Measurements from ENCODE around the gene ACSM2B. TPM values are rescaled to one million over a fixed set of nuclear protein-coding genes. Genes with fewer than 3 reads are reported as not detected.

ACSM2B gene
- total RNA-seq, 1 experiment from 2014 or later = 0.20 TPM

DNA sequence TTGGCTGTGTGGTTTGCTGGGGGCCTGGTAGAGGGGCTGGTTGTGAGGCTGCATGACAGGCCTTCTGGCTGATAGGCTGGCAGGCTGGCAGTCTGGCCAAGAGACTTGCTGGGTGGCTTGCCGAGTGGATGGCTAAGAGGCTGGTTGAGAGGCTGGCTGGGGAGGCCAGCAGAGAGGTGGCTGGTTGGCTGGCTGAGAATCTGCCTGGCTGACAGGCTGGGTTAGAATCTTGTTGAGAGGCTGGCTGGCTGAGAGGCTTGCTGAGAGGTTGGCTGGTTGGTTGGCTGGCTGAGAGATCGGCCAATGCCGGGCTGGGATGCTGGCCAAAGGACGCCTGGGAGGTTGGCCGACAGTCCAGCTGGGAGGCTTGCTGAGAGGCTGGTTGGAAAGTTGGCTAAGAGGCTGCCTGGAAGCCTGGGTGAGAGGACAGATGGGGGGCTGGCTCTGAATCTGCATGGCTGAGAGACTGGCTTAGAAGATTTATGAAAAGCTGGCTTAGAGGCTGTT is 35.9 kb upstream of the ACSM2B start:
- no peak overlapping the region; the same call in 1 of the 2 replicates for H3K27ac Mint-ChIP-seq
- CTCF ChIA-PET = no interaction called here
- H3K9me3 Mint-ChIP-seq = 0 out of 2 replicates have a peak, but pooled peaks cover 3% of the 10 kb centered on the region
- DNase-seq (ENCODE audit: low spot score) = no peak
- no peaks in the 10 kb centered on the region for H3K27me3 Mint-ChIP-seq (ENCODE audit: low read depth)
- POLR2A ChIA-PET = no interaction called here
- ATAC-seq = no peak
- TF ChIP-seq ZNF263 (CRISPR knock-in tag; IDR thresholded peaks at IDR 0.05; ENCODE audit: low read depth) (no peak), PRRX2 (CRISPR knock-in tag; IDR thresholded peaks at IDR 0.05) (no peak), NR3C1 (CRISPR knock-in tag; conservative IDR thresholded peaks at IDR 0.05; ENCODE audit: low read depth) (no peak), KAT7 (CRISPR knock-in tag; IDR thresholded peaks at IDR 0.05; ENCODE audit: borderline replicate concordance) (no peak), JAZF1 (CRISPR knock-in tag; IDR thresholded peaks at IDR 0.05) (no peak), GABPB1 (CRISPR knock-in tag; IDR thresholded peaks at IDR 0.05) (no peak), ELF4 (CRISPR knock-in tag; IDR thresholded peaks at IDR 0.05; ENCODE audit: low read depth) (no peak), NR1H2 (CRISPR knock-in tag; IDR thresholded peaks at IDR 0.05) (no peak), TEAD1 (CRISPR knock-in tag; IDR thresholded peaks at IDR 0.05) (no peak), ZBTB21 (CRISPR knock-in tag; IDR thresholded peaks at IDR 0.05; ENCODE audit: borderline replicate concordance) (no peak)
- TF ChIP-seq, protein P1, sequence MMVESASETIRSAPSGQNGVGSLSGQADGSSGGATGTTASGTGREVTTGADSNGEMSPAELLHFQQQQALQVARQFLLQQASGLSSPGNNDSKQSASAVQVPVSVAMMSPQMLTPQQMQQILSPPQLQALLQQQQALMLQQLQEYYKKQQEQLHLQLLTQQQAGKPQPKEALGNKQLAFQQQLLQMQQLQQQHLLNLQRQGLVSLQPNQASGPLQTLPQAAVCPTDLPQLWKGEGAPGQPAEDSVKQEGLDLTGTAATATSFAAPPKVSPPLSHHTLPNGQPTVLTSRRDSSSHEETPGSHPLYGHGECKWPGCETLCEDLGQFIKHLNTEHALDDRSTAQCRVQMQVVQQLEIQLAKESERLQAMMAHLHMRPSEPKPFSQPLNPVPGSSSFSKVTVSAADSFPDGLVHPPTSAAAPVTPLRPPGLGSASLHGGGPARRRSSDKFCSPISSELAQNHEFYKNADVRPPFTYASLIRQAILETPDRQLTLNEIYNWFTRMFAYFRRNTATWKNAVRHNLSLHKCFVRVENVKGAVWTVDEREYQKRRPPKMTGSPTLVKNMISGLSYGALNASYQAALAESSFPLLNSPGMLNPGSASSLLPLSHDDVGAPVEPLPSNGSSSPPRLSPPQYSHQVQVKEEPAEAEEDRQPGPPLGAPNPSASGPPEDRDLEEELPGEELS (CRISPR knock-in tag; IDR thresholded peaks at IDR 0.05) = no peak
- TF ChIP-seq, protein P2, sequence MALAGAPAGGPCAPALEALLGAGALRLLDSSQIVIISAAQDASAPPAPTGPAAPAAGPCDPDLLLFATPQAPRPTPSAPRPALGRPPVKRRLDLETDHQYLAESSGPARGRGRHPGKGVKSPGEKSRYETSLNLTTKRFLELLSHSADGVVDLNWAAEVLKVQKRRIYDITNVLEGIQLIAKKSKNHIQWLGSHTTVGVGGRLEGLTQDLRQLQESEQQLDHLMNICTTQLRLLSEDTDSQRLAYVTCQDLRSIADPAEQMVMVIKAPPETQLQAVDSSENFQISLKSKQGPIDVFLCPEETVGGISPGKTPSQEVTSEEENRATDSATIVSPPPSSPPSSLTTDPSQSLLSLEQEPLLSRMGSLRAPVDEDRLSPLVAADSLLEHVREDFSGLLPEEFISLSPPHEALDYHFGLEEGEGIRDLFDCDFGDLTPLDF (CRISPR knock-in tag; IDR thresholded peaks at IDR 0.05) = no peak
- TF ChIP-seq, protein P3, sequence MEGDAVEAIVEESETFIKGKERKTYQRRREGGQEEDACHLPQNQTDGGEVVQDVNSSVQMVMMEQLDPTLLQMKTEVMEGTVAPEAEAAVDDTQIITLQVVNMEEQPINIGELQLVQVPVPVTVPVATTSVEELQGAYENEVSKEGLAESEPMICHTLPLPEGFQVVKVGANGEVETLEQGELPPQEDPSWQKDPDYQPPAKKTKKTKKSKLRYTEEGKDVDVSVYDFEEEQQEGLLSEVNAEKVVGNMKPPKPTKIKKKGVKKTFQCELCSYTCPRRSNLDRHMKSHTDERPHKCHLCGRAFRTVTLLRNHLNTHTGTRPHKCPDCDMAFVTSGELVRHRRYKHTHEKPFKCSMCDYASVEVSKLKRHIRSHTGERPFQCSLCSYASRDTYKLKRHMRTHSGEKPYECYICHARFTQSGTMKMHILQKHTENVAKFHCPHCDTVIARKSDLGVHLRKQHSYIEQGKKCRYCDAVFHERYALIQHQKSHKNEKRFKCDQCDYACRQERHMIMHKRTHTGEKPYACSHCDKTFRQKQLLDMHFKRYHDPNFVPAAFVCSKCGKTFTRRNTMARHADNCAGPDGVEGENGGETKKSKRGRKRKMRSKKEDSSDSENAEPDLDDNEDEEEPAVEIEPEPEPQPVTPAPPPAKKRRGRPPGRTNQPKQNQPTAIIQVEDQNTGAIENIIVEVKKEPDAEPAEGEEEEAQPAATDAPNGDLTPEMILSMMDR (IDR thresholded peaks at IDR 0.05) = no peak
- TF ChIP-seq, protein P4, sequence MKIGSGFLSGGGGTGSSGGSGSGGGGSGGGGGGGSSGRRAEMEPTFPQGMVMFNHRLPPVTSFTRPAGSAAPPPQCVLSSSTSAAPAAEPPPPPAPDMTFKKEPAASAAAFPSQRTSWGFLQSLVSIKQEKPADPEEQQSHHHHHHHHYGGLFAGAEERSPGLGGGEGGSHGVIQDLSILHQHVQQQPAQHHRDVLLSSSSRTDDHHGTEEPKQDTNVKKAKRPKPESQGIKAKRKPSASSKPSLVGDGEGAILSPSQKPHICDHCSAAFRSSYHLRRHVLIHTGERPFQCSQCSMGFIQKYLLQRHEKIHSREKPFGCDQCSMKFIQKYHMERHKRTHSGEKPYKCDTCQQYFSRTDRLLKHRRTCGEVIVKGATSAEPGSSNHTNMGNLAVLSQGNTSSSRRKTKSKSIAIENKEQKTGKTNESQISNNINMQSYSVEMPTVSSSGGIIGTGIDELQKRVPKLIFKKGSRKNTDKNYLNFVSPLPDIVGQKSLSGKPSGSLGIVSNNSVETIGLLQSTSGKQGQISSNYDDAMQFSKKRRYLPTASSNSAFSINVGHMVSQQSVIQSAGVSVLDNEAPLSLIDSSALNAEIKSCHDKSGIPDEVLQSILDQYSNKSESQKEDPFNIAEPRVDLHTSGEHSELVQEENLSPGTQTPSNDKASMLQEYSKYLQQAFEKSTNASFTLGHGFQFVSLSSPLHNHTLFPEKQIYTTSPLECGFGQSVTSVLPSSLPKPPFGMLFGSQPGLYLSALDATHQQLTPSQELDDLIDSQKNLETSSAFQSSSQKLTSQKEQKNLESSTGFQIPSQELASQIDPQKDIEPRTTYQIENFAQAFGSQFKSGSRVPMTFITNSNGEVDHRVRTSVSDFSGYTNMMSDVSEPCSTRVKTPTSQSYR (CRISPR knock-in tag; IDR thresholded peaks at IDR 0.05) = no peak
- H3K36me3 Mint-ChIP-seq = no peaks in the 10 kb centered on the region
- peaks cover 10% of the 10 kb centered on the region for H3K4me1 Mint-ChIP-seq
- H3K4me3 Mint-ChIP-seq = no peak overlapping the region

DNA sequence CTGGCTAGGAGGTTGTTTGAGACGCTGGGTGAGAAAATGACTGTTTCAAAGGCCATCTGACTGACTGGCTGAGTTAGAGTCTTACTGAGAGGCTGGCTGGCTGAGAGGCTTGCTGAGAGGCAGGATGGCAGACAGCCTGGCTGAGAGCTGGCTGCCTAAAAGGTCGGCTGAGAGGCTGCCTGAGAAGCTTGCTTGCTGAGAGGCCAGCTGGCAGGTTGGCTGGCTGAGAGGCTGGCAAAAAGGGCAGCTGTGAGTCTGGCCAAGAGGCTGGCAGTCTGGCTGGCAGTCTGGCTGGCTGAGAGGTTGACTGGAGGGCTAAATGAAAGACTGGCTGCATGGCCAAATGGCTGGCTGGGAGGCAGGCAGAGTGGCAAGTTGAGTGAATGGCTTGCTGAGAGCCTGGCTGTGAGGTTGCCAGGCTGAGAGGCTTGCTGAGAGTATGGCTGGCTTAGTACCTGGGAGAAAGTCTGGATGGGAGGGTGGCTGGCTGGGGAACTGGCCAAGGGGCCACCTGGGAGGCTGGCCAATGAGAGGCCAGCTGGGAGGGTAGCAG is 35.3 kb upstream of the ACSM2B start:
- Mint-ChIP-seq H3K4me1 (peaks cover 10% of the 10 kb centered on the region), H3K9me3 (0 out of 2 replicates have a peak, but pooled peaks cover 7% of the 10 kb centered on the region), H3K27me3 (ENCODE audit: low read depth) (no peaks in the 10 kb centered on the region), H3K27ac (no peak overlapping the region), H3K36me3 (no peaks in the 10 kb centered on the region), H3K4me3 (no peak overlapping the region)
- ATAC-seq = no peak
- ChIA-PET POLR2A (no interaction called here), CTCF (interaction anchor here (1.4 kb wide), 1 partner anchor 164 kb away, joined by 3 read pairs; no protein-coding TSS in a partner anchor)
- no peak for DNase-seq (ENCODE audit: low spot score)
- TF ChIP-seq ZNF396 (CRISPR knock-in tag; IDR thresholded peaks at IDR 0.05; ENCODE audit: borderline replicate concordance) (no peak), SMAD3 (CRISPR knock-in tag; IDR thresholded peaks at IDR 0.05; ENCODE audit: borderline replicate concordance) (no peak), RORB (CRISPR knock-in tag; IDR thresholded peaks at IDR 0.05) (no peak), ZNF416 (CRISPR knock-in tag; IDR thresholded peaks at IDR 0.05) (no peak), NR3C1 (CRISPR knock-in tag; conservative IDR thresholded peaks at IDR 0.05; ENCODE audit: low read depth) (no peak), FOXK1 (CRISPR knock-in tag; IDR thresholded peaks at IDR 0.05) (no peak)
- TF ChIP-seq, protein P1 (CRISPR knock-in tag; IDR thresholded peaks at IDR 0.05) = no peak
- TF ChIP-seq, protein P5, sequence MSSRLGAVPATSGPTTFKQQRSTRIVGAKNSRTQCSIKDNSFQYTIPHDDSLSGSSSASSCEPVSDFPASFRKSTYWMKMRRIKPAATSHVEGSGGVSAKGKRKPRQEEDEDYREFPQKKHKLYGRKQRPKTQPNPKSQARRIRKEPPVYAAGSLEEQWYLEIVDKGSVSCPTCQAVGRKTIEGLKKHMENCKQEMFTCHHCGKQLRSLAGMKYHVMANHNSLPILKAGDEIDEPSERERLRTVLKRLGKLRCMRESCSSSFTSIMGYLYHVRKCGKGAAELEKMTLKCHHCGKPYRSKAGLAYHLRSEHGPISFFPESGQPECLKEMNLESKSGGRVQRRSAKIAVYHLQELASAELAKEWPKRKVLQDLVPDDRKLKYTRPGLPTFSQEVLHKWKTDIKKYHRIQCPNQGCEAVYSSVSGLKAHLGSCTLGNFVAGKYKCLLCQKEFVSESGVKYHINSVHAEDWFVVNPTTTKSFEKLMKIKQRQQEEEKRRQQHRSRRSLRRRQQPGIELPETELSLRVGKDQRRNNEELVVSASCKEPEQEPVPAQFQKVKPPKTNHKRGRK (CRISPR knock-in tag; IDR thresholded peaks at IDR 0.05; ENCODE audit: borderline replicate concordance) = no peak

Measured in WTC11 (cell line).